ENCODE data around the gene PTPRK.
"Not testable (repeated sequence)": the region's sequence is repeated elsewhere in the genome, so short reads cannot be mapped to it uniquely, and the experiment has no call there.

PTPRK gene

DNA sequence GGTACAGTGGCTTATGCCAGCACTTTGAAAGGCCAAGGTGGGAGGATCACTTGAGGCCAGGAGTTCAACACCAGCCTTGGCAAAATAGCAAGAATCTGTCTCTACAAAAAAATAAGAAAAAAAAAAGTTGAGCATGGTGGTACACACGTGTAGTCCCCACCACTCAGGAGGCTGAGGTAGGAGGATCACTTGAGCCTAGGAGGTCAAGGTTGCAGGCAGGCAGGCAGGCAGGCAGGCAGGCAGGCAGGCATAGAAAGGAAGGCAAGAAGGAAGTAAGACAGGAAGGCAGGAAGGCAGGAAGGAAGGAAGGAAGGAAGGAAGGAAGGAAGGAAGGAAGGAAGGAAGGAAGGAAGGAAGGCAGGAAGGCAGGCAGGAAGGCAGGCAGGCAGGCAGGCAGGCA lies 85.6 kb downstream of the PTPRK start:
- DNase-seq = not testable (repeated sequence)

DNA sequence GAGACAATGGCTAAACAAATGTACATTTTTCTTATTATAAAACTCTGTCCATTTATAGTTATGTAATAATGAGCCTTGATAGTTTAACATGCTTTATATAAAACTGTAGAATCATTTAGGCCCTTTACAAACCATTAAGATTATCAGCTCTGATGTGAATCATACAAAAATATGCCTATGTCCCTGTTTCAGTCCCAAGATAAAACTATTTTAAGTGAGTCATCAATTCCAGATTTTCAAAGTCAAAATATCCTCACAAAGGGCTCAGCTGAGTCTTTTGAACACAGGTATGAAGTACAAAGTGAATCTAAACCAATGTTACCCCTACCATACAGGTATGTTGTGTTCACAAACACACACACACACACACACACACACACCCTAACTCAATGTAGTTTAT lies 88.0 kb downstream of the PTPRK start:
- no peak for DNase-seq

DNA sequence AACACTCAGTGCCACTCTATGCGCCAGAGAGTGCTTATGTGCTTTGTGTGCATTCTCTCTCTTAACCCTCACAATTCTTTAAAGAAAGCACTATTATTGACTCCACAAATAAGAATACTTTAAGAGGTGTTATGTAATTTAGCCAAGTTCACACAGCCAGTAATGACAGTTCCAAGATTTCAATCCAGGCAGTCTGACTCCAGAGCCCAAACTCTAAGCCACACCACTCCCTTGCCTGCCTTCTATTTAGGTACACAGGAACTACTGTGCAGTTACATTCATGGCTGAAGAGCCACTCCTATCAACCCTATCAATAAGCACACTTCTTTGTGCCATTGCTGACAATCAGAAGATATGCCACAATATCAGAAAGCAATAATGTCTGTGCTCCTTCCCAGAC lies 93.3 kb downstream of the PTPRK start:
- no peak for DNase-seq

DNA sequence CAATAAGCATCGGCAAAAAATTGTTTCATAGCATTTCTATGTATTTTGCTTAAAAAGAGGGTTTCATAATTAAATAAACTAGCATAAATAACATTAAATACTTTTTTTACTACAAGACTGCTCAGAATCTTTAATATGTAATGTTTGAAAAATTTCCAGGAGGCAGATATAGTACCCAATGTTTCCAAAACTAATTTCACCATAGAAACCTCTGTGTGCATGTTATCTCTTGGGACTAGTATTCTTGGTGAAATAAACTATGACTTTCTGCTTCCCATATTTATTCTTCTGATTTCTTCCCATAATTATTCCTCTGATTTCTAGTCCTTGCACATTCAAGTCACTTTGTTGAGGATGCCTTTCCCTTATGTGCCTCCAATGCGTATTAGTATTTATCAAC lies 94.5 kb downstream of the PTPRK start:
- no peak for DNase-seq

DNA sequence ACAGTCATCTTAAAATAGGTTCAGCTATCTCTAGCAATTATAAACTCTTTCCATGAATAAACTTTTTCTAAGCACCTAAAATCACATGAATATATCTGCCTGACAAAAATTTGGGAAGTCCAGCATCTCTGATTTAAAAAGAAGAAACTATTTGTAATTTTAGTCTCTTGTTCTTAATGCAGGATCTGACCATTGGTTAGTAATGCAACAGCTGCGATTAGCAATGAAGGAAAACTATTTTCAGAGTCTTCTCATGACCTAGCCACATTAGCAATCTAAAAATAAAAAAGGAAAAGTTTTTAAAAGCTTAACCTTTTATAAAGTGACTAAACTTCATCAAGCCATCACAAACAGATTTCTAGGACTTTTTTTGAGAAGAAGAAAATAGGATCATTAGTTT lies 97.5 kb downstream of the PTPRK start:
- no peak for DNase-seq

DNA sequence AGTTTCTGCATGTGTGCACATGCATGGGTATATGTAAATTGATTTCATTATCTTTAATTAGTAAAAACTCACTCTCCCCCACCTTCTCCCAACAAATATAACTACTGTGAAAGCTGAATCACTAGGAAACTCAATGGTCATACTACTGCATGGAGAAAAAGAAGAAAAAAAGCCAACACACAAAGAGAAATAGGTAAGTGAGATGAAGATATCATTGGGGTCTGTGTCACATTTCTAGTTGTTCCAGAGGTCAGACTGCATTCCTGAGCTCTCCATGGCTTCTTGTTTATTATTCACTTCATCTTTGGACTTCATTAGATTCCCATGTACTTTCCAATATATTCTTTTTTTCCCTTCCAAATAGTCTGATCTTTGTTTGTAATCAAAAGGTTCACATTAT lies 98.2 kb downstream of the PTPRK start:
- DNase-seq = no peak

DNA sequence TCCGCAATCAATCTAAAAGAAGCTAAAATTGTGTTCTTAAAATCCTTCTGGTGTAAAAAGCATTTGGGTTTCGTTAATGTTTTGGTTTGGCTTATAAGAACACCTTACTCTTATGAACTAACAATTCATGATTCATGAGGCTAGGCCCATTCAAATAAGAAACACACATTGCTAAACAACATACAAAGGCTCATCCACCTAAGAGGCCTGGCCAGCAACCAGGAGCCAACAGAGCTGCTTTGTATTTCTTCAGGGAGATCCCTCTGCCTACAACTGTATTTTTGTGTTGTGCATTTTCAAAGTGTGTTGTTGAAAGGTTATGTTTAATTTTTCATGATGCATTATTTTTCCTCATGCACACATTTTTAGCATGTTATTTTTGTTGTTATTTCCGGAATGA lies 98.6 kb downstream of the PTPRK start:
- DNase-seq = no peak

DNA sequence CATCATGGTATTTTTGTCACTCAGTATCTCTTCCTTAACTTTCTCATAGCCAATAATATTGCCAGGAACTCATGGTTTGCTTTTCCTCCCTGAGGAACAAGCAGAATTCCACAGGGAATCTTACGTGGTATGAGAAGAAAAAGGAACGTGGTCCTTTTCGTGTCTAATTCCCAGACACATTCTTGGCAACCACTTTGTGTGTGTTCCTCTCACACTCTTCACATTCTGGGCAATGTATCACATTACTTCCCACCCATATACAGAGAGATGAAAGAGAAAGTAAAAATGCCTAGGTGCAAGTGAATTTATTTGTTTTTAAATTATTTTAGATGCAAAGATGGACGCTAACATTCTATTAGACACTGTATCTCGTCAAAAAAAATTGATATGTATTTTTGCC lies 102.7 kb downstream of the PTPRK start:
- no peak for DNase-seq

DNA sequence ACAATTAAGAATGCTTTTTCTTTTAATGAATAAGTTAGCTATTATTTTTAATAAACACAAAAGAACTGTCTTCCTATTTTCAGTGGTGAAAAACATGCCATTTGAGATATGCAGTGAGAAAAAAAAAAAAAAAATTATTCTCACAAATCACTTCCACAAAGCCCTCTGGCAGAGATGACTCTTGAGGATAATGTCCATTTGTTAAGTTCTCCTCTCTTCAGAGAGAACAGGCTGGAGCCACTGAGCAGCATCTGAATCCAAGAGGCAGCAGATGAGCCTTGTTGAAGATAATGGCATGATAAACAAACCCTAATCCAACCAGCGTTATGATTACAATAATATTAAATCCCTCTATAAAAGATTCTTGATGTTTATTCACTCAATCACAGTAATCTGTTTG lies 105.0 kb downstream of the PTPRK start:
- DNase-seq = no peak

DNA sequence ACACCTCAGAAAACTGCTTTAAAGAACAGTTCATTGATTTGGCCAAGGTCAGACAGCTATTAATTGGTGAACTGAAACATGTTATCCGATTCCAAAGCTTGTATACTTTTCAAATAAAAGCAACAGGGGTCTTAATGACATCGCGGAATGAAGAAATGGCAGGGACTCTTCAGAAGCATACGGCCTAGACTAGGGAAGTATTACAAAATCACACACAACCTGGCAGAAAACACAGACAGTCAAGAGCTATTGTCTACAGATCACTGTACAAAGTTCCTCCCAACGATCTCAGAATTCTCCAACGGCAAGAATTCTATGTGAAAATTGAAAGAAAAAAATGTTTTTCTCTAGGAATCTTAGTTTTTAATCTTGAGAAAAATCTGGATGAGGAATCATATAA lies 105.5 kb downstream of the PTPRK start:
- no peak for DNase-seq

DNA sequence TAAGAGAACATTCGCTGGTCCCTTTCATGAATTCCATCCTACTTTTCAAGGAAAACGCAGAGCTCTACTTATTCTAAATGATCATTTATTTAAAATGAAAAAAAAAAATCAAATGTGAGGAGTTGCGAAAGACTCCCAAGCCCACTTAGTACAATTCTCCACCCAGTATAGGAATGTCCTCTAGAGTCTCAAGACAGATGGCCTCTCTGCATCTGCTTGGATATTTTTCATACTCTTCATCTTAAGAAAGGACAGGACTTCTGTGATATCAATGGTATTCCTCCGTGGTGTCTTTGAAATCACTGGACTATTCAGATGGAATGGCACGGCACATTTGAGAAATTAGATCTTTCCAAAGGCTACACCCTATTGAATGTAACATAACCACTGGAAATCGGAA lies 107.1 kb downstream of the PTPRK start:
- DNase-seq = no peak

DNA sequence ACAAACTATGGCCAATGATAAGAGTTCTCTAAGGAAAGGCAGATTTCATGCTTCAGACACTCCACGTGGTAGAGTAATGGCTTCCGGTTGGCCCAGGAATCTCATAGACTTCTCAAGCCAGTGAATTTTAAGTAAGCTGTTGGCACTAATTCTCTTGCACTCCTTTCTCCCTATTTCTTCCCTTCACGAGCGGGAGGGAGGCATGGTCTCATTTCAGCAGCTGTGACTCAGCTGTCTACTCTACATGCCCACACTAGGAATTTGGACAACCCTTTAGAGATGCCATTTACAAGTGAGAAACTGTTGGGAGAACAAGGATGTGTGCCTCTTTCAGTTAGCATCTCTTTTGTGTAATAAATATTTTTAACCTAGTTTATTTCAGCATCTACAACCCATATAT lies 107.7 kb downstream of the PTPRK start:
- DNase-seq = no peak

DNA sequence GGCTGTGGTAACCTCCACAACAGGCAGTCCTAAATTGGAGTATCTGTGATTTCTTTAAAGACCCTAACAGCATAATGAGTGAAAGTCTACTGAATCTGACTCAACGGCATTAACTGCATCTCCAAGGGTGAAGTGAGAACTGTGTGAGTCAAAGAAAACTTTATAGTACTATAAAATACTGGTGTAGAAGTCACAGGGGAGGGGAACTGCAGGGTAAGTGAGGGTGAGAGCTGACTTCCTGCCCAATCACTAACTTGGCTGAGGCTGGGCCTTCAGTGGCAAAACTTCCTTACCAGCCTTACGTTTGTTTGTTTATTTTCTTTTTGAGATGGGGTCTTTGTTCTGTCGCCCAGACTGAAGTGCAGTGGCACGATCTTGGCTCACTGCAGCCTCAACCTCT lies 109.8 kb downstream of the PTPRK start:
- no peak for DNase-seq

DNA sequence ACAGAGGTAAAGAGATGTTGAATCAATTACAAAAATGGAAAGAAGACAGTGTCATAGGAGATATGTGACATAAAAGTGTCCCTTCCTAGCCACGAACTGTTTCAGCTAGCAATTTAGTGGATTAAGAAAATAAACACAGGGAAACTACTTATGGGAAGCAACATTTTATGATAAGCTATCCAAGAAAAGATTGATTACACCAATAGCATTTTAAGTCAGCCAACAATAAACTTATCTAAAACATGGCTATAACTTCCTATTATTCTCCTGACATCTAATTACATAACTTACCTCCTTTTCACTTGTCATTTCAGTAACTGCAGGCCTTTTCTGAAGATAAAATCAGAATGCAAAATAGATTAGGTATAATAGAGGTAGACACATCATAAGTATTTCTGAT lies 111.4 kb downstream of the PTPRK start:
- no peak for DNase-seq

DNA sequence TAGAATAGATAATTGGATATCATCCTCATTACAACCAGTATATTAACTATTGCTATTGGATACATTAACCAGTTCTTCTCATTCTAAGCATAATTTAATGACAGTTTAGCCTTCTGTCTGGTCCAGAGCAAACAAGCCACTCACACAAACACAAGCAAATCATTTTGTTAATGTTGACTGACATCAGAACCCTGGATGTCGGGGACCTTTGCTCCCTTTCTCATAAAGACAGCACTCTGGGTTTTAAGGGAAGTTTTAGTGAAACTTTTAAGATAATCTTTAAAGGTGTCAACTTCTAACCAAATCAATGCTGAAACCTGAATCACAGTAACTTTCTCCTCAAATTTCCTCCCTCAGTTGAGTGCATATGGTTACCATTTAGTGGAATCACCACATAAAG lies 113.9 kb downstream of the PTPRK start:
- no peak for DNase-seq

DNA sequence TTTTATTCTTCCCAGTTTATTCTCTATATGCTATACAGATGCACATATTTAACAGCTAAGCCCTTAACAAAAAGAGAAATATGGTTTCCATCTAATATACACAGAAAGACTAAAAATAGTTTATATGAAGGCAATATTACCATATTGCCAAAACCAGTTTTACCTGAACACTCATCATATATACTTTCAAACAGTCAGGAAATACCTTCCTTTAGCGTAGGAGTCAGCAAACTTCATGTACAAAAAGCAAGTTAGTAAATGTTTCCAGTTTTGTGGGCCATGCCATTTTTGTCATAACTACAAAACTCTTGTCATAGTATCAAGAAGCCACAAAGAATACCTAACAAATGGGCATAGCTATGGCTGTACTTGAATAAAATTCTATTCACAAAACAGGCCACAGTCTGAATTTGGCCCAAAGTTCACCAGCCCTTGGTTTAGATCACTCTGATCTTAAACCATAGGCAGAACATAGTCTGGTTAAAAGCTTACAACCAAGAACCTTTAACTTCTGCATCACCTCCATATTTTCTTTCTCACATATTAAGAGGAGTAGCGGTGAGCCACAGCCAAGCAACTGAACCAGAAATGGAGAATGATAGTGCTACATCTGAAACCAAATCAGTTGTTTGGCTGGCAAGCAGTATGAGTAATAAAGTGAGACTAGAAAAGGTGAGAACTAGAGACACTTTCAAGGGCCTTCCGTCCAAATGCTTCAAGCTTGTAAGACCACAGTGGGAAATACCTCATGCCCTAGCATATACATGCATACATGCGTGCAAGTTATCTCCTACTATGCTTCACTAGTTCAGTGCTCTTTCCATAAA lies 116.6 kb downstream of the PTPRK start:
- DNase-seq = no peak

DNA sequence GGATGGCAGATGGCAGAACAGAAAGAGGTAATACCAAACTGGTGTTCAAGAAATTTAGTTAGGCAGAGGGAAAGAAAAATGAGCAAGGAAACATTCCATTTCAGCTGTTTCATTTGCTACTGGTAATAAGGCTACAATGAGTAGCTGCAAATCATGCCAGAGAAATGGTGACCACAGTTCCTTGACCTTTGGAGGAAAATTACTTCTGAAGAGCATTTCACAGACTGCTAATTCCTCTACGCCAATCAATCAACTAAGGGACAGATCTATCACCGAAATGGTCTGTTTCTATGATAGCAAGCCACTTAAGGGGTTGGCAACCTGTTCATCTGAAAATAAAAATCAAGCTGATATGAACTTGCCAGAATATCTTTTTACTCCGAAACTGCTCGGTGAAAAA lies 119.5 kb downstream of the PTPRK start:
- DNase-seq = no peak

DNA sequence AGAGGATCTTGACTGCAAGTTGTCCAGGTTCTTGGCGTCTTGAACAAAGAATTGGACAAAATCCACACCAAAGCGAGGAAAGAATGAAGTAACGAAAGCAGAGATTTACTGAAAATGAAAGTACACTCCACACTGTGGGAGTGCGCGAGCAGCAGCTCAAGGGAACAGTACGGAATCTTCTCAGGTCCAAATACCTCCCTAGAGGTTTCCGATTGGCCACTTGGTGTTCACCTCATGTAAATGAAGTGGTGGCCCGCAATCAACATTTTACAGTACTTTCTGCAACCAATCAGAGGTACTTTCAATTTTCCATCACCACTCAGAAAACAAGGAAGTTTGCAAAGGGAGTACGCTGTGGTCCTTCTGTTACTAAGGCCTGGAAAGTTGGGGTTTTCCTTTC lies 122.4 kb downstream of the PTPRK start:
- DNase-seq = no peak

DNA sequence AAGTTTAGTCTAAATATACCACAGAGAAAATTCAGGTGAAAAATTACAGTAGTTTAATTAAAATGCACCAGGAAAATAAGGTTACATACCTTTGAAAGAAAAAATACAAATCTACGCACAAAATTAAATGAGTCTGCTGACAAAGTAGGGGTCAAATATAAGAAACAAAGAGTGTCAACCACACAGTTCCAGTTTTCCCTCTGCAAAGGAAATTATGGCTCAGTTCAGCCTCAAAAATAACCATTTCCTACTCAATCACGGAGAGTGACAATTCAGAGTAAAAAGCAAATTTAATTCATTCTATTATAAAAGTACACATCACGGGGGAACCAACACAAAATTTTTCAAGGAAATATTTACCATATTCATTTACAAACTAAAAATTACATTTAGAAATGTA lies 124.8 kb downstream of the PTPRK start:
- DNase-seq = no peak

DNA sequence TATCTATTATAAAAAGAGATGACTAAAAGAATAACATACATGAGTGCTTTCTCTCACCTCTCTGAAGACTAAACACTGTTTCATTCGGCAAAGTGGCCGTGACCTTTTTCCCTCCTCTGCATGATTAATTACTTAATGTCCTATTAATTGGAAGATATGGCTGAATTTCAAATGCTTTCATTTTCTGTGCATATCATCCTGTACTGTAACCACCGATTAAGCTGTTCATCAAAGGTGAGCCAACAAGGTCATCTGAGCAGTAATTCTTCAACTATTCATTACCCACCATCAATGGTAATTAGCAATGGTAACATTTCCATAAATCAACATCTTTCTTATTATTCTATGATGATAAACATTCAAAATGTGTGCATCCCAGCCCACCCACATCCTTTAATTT lies 125.2 kb downstream of the PTPRK start:
- no peak for DNase-seq

DNA sequence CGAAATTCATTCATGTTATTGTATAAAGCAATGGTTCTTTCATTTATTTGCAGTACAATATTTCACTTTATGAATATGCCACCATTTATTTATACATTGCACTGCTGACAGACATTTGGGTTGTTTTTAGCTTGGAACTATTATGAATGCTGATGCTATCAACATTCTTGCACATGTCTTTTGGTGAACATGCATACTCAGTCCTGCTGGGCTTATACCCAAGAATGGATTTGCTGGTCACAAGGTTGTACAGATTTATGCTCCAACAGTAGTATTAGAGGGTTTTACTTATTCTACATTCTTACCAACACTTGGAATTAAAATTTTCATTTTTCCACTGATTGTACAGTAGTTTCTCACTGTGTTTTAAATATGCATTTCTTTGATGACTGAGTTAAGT lies 126.2 kb downstream of the PTPRK start:
- no peak for DNase-seq

DNA sequence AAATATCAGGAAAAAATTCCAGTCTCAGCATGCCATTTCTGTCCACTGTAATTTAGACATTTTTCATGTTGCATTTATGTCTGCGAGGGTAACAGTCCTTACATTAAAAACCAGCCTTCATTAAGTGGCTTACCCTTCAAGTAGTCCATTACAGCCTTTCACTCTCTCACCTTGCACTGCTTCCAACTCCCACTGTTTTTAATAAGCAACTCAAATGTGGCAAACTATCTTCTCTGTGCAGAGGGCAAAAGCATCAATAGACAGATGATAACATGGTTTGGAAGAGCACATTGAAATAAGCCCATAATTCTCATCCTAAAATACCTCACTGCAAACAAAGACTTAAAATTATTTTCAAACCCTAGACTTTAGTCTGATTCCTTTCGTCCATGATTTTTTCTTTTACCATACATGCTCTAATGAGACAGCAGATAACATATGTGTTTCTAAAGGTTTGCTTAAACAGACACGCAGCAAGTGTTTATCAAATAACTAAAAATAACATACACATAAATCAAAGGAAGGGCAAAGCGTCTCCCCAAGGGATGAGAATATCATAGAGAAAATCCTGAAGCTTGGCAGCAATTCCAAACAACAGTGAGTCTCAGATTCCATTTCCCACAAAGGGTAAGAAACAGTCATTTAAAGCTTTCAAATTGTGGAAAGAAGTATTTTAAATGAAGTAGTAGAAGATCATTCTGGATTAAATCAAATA lies 130.4 kb downstream of the PTPRK start:
- DNase-seq = no peak

DNA sequence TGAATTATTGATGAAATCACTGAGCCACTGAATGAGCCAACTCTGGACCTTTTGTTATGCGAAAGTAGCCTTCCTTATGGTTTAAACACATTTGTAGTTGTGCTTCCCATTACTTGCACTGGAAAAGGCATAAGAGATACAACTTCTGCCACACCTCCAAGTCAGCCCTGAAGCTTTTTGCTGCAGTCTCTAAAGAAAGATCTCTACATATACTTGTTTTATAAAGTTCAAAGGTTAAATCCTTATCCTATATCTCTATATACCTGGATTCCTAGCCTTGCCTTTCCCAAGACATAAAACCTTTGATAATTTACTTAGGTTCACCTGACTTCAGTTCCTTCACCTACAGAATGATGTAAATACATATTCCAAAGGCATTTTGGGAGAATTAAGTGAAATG lies 132.0 kb downstream of the PTPRK start:
- no peak for DNase-seq

DNA sequence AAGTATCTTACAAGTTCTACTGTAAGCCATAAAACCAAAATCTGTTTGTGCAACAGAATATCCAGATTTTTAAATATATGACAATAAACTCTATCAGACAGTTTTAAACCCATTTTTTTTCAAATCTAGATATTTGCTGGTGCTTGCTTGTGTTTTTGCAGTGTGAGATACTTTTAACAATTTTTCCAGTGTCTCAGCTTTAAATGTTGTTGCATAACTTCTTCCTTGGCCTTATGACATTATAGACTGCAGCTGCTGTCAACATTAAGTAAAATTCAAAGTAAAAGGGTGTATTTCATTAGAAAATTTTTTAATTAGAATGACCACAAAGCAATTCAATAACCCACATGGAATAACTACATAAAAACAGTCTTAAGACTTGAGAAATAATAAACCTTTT lies 139.5 kb downstream of the PTPRK start:
- no peak for DNase-seq

DNA sequence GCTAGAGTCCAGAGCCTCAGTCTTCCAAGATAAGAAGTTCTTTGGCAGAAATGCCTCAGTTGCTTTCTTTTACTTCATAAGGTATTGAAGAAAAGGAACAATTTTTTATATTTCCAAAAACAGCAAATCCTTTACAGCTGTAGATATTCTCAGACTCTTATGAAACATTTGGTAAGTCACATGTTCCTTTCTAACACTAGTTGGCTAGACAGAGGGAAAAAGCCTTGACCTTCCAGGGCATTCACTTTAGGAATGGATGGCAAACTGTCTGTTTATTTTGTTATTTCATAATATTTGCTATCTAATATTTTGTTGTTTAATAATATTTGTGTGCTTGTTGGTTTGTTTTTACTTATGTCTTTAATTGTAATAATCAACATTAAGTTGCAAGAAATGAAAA lies 140.8 kb downstream of the PTPRK start:
- DNase-seq = no peak
